Lower lobe of right lung (tissue), 2 donors: ENCODE data around the gene ZFYVE27. TPM values are rescaled to one million over a fixed set of nuclear protein-coding genes. Genes with fewer than 3 reads are reported as not detected.

Experiments
- ATAC-seq, 2 donors: fragments of 200-7000 bp; cut with Tn5 transposase; one replicate each; pipeline ENCODE4 v1.9.1; 2020 to 2022; ENCODE audit warnings: mild to moderate bottlenecking in 2 of 2, moderate library complexity in 2 of 2
- DNase-seq: peaks from one replicate; pipeline ENCODE4 v3.0.0-alpha.2; 2020
- H3K27ac ChIP-seq: fragments of 200-600 bp; one replicate; pipeline ENCODE4 v1.8.0; 2022
- H3K27me3 ChIP-seq: fragments of 200-600 bp; one replicate; pipeline ENCODE4 v1.8.0; 2022; ENCODE audit warnings: low read depth
- H3K36me3 ChIP-seq: fragments of 200-600 bp; one replicate; pipeline ENCODE4 v1.8.0; 2022; ENCODE audit warnings: mild to moderate bottlenecking
- H3K4me1 ChIP-seq: fragments of 200-600 bp; one replicate; pipeline ENCODE4 v1.8.0; 2022
- H3K4me3 ChIP-seq: fragments of 200-600 bp; one replicate; pipeline ENCODE4 v1.8.0; 2022; ENCODE audit warnings: mild to moderate bottlenecking
- H3K9me3 ChIP-seq: fragments of 200-600 bp; one replicate; pipeline ENCODE4 v1.8.0; 2022
- intact Hi-C: fragments of 100-400 bp; cut with DNase I; formaldehyde crosslinking; loops from one replicate; pipeline ENCODE4 v1.11.0; 2022
- total RNA-seq: library from RNA; stranded (reverse); fragmentation: NEBNext Ultra II Directional; extraction: Animal tissue kit (Norgen Biotek cat#: 25700); gene quantifications from one replicate; pipeline ENCODE4 v1.2.1, GENCODE V29; 2021
- TF ChIP-seq, protein P1 (sequence below): fragments of 200-600 bp; IDR thresholded peaks from one replicate; pipeline ENCODE4 v1.8.0; 2022; ENCODE audit warnings: antibody characterized with exemption, mild to moderate bottlenecking
- donor health status: DM: no; HTN: yes; CAD: no; lungs with severe emphysema.

The ZFYVE27 gene
- total RNA-seq, 1 donor from 2014 or later: 28.3 TPM

DNA sequence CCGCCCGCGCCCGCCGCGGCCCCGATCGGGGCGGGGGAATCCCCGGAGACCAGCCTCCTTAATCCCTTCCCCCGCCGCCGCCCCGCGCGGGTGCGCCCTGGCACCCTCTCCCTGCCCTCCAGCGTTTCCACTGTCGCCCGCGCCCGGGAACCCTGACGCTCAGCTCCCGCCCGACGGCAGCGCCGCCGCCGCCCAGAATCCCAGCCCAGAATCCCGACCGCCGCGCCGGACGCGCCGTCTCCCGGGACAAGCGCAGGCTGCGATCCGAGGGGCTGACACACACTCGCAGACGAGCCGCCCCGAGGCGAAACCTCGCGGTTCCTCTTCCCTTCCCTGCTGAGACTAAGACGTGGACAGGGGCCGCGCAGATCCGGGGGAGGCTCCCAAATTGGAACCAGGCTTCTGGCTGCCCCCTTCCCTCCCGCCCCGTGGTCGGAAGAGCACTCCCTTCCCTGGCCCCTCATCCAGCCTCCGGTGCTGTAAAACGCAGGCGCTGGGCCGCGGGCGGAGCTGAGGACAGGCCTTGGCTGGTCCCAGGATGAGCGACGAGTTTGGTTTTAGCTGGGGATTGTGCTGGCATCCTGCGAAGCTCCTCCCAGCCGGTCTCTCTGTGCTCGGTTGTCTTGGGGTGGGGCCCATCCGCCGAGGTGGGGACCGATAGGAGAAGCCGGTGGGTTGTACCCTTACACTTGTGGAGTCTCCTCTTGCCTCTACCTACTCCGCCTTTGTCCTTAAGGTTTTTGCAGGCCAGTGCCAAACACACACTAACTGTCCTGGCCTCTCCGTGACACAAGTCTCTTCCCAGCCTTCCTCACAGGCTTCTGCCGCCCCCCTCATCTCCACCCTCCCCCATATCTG lies 22.3 kb upstream of the ZFYVE27 start:
- Histone ChIP-seq H3K4me1 (peaks cover 56% of the 10 kb centered on the region), H3K36me3 (peaks cover 12% of the 10 kb centered on the region), H3K9me3 (no peaks in the 10 kb centered on the region), H3K27ac (peak overlapping the region; percentile 90), H3K4me3 (peak overlapping the region; percentile 74), H3K27me3 (no peaks in the 10 kb centered on the region)
- TF ChIP-seq, protein P1, sequence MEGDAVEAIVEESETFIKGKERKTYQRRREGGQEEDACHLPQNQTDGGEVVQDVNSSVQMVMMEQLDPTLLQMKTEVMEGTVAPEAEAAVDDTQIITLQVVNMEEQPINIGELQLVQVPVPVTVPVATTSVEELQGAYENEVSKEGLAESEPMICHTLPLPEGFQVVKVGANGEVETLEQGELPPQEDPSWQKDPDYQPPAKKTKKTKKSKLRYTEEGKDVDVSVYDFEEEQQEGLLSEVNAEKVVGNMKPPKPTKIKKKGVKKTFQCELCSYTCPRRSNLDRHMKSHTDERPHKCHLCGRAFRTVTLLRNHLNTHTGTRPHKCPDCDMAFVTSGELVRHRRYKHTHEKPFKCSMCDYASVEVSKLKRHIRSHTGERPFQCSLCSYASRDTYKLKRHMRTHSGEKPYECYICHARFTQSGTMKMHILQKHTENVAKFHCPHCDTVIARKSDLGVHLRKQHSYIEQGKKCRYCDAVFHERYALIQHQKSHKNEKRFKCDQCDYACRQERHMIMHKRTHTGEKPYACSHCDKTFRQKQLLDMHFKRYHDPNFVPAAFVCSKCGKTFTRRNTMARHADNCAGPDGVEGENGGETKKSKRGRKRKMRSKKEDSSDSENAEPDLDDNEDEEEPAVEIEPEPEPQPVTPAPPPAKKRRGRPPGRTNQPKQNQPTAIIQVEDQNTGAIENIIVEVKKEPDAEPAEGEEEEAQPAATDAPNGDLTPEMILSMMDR: no peak
- DNase-seq: peak; percentile 76
- intact Hi-C loops: no loop called here
- ATAC-seq: peak; percentile 73 to 76

DNA sequence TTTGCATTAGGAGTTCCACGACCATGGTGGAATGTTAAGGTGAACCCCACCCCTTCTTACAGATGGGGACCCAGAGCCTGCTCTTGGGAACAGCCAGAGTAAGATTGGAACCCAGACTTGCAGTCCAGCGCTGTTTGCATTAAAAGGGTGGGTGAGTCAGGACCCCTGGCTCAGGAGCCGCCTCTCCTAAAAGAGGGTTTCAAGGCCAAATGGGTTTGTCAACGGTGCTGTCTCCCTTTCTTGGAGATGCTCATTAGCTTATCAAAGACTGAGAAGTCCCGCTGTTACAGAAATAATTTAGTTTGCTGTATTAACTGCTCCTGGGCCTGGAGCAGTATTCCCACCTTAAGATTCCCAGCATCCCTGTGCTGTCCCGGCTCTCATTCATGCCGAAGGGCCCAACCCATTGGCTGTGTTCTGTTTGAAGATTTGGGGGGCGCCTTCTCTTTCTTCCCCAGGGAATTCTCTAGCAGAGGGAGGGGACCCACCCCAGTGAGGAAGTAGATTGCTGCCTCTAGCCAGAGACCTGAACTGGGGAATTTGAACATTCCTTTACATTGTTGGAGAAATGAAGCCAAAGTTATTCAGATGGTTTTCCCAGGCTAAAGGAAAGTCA lies 21.6 kb upstream of the ZFYVE27 start:
- H3K4me1 ChIP-seq: peaks cover 56% of the 10 kb centered on the region
- no peaks in the 10 kb centered on the region for H3K9me3 ChIP-seq

DNA sequence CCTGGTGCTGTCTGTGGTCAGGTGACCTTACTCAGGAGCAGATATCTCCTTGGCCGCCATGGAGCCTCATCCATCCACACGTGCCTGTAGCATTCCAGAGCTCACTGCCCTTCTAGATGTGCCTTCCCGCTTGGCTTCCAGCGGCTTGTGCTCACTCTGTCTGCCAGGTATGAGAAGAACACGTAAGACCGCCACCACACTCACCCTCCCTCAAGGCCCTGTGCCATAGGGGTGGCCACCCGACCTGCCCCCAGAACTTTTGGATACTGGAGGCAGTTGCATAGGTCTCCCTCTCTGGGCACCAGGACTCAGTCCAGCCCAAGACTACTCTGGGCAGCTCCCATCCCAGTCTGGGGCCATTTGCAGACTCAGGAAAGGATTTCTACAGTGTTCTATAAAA lies 19.3 kb upstream of the ZFYVE27 start:
- no peaks in the 10 kb centered on the region for H3K9me3 ChIP-seq
- peaks cover 51% of the 10 kb centered on the region for H3K4me1 ChIP-seq
- DNase-seq (no peak), ATAC-seq (no peak)
- peak overlapping the region; percentile 58 for H3K27ac ChIP-seq
- no peak overlapping the region for H3K4me3 ChIP-seq
- H3K36me3 ChIP-seq: peaks cover 17% of the 10 kb centered on the region
- H3K27me3 ChIP-seq: no peaks in the 10 kb centered on the region
- TF ChIP-seq, protein P1: no peak
- intact Hi-C loops: no loop called here

More for the DNA sequence above, 21.6 kb upstream of the ZFYVE27 start:
- Histone ChIP-seq H3K4me3 (peak overlapping the region; percentile 74), H3K27me3 (no peaks in the 10 kb centered on the region), H3K36me3 (peaks cover 12% of the 10 kb centered on the region), H3K27ac (peak overlapping the region; percentile 90)
- DNase-seq (no peak), ATAC-seq (no peak)
- intact Hi-C loops: no loop called here
- TF ChIP-seq, protein P1: no peak

DNA sequence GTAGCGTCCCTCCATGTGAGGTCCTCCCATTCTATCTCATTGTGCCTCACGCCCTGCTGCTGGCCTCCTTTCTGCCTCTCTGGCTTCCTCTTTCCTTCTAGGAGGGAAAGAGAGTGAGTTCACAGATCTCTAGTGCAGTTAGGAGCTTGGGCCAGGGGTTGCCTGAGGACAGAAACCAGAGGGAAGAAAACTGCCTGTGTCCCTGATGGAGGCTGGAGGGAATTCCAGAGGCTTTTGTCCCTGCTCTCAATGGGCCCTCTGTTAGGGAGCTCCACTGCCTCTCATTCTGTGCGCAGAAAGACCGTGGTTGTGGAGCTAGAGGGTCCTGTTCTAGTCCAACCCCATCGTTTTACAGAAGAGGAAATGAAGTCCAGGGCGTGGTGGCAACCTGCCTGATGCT lies 18.8 kb upstream of the ZFYVE27 start:
- ATAC-seq: no peak
- intact Hi-C loops: no loop called here
- no peak overlapping the region for H3K4me3 ChIP-seq
- H3K4me1 ChIP-seq: peaks cover 46% of the 10 kb centered on the region
- TF ChIP-seq, protein P1: no peak
- H3K36me3 ChIP-seq: peaks cover 17% of the 10 kb centered on the region
- peak overlapping the region; percentile 58 for H3K27ac ChIP-seq
- DNase-seq: no peak
- no peaks in the 10 kb centered on the region for H3K9me3 ChIP-seq
- H3K27me3 ChIP-seq: no peaks in the 10 kb centered on the region

DNA sequence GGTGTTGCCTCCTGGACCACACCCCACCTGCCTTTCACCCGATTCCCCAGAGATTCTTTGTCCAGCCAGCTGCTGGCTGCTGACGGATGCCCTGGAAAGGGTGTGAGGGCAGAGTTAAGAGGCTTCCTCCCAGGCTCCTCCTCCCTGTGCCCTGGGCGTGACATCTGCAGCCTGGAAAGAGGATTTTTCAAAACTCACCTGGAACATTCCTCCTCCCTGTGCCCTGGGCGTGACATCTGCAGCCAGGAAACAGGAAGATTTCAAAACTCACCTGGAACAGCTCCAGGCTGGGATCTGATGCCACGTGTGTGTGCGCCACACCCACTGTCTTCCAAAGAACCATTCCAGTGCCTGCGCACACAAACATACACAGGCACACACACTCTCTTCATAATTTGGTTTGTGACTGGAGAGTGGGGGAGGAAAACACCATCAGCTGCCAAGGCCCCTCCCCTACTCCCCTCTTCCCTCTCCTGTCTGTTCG lies 18.2 kb upstream of the ZFYVE27 start:
- DNase-seq (peak; percentile 82), ATAC-seq (peak; percentile 89 to 90)
- H3K9me3 ChIP-seq: no peaks in the 10 kb centered on the region
- no peak overlapping the region for H3K4me3 ChIP-seq
- H3K36me3 ChIP-seq: peaks cover 17% of the 10 kb centered on the region
- TF ChIP-seq, protein P1: no peak
- peaks cover 45% of the 10 kb centered on the region for H3K4me1 ChIP-seq
- no peaks in the 10 kb centered on the region for H3K27me3 ChIP-seq
- intact Hi-C loops: no loop called here
- H3K27ac ChIP-seq: peak overlapping the region; percentile 58
